Type B pancreatic cell (in vitro differentiated cells): ENCODE results near the gene ACSF3. TPM values are rescaled to one million over a fixed set of nuclear protein-coding genes. Genes with fewer than 3 reads are reported as not detected.

Source experiments
- DNase-seq: peaks from one replicate; pipeline ENCODE4 v3.0.0; 2021; ENCODE audit warnings: mixed read lengths; ENCODE audit not compliant: unreplicated experiment; ENCODE audit errors: extremely low spot score
- H3K27ac Mint-ChIP-seq: 2 replicates; pipeline ENCODE4 v1.8.0; 2021; ENCODE audit warnings: mild to moderate bottlenecking, mixed read lengths
- H3K27me3 Mint-ChIP-seq: 2 replicates; pipeline ENCODE4 v1.8.0; 2021; ENCODE audit warnings: mixed read lengths
- H3K36me3 Mint-ChIP-seq: 2 replicates; pipeline ENCODE4 v1.8.0; 2021; ENCODE audit warnings: mixed read lengths
- H3K4me1 Mint-ChIP-seq: one replicate; pipeline ENCODE4 v1.8.0; 2021; ENCODE audit warnings: mixed read lengths; ENCODE audit not compliant: unreplicated experiment
- H3K4me3 Mint-ChIP-seq: 2 replicates; pipeline ENCODE4 v1.8.0; 2021; ENCODE audit warnings: mild to moderate bottlenecking, mixed read lengths
- H3K9me3 Mint-ChIP-seq: 2 replicates; pipeline ENCODE4 v1.8.0; 2021; ENCODE audit warnings: mixed read lengths
- total RNA-seq: library from RNA; stranded (reverse); gene quantifications from 2 replicates; pipeline ENCODE4 v1.2.1, GENCODE V29; 2021; ENCODE audit warnings: low replicate concordance
- TF ChIP-seq, protein P1 (sequence below): fragments of 200-600 bp; sonication (generic); conservative IDR thresholded peaks from 2 replicates; pipeline ENCODE4 v1.5.0; 2021; ENCODE audit warnings: antibody characterized with exemption, mild to moderate bottlenecking

ACSF3 gene
- total RNA-seq, 1 donor from 2014 or later = 29.0 TPM

DNA sequence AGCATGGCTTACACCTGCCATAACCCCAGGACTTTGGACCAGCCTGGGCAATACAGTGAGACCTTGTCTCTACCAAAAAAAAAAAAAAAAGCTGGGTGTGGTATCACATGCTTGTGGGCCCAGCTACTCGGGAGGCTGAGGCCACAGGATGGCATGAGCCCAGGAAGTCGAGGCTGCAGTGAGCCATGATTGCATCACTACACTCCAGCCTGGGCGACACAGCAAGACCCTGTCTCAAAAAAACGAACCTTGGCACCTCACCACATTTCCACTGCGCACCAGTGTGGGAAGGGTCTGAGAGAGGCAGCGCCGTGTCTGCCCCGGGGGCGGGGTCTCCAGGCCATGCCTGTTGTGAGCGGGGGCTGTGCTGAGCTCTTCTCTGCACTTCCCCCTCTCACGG lies 6.3 kb downstream of the ACSF3 start:
- H3K27me3 Mint-ChIP-seq = no peaks in the 10 kb centered on the region
- peaks cover 13% of the 10 kb centered on the region for H3K4me1 Mint-ChIP-seq
- no peak overlapping the region for H3K4me3 Mint-ChIP-seq
- no peak overlapping the region for H3K27ac Mint-ChIP-seq
- DNase-seq = no peak
- H3K9me3 Mint-ChIP-seq = no peaks in the 10 kb centered on the region
- H3K36me3 Mint-ChIP-seq = peaks cover 5% of the 10 kb centered on the region
- TF ChIP-seq, protein P1, sequence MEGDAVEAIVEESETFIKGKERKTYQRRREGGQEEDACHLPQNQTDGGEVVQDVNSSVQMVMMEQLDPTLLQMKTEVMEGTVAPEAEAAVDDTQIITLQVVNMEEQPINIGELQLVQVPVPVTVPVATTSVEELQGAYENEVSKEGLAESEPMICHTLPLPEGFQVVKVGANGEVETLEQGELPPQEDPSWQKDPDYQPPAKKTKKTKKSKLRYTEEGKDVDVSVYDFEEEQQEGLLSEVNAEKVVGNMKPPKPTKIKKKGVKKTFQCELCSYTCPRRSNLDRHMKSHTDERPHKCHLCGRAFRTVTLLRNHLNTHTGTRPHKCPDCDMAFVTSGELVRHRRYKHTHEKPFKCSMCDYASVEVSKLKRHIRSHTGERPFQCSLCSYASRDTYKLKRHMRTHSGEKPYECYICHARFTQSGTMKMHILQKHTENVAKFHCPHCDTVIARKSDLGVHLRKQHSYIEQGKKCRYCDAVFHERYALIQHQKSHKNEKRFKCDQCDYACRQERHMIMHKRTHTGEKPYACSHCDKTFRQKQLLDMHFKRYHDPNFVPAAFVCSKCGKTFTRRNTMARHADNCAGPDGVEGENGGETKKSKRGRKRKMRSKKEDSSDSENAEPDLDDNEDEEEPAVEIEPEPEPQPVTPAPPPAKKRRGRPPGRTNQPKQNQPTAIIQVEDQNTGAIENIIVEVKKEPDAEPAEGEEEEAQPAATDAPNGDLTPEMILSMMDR = no peak

DNA sequence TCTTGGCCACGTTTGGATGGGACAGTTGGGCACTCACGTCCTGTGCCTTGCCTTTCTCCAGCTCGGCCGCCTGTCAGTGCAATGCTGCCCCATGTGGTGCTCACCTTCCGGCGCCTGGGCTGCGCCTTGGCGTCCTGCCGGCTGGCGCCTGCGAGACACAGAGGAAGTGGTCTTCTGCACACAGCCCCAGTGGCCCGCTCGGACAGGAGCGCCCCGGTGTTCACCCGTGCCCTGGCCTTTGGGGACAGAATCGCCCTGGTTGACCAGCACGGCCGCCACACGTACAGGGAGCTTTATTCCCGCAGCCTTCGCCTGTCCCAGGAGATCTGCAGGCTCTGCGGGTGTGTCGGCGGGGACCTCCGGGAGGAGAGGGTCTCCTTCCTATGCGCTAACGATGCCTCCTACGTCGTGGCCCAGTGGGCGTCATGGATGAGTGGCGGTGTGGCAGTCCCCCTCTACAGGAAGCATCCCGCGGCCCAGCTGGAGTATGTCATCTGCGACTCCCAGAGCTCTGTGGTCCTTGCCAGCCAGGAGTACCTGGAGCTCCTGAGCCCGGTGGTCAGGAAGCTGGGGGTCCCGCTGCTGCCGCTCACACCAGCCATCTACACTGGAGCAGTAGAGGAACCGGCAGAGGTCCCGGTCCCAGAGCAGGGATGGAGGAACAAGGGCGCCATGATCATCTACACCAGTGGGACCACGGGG lies 7.1 kb downstream of the ACSF3 start:
- no peaks in the 10 kb centered on the region for H3K27me3 Mint-ChIP-seq
- H3K4me3 Mint-ChIP-seq = no peak overlapping the region
- no peak for DNase-seq
- no peaks in the 10 kb centered on the region for H3K9me3 Mint-ChIP-seq
- TF ChIP-seq, protein P1 = no peak
- no peak overlapping the region for H3K27ac Mint-ChIP-seq
- peaks cover 12% of the 10 kb centered on the region for H3K4me1 Mint-ChIP-seq
- peaks cover 5% of the 10 kb centered on the region for H3K36me3 Mint-ChIP-seq

DNA sequence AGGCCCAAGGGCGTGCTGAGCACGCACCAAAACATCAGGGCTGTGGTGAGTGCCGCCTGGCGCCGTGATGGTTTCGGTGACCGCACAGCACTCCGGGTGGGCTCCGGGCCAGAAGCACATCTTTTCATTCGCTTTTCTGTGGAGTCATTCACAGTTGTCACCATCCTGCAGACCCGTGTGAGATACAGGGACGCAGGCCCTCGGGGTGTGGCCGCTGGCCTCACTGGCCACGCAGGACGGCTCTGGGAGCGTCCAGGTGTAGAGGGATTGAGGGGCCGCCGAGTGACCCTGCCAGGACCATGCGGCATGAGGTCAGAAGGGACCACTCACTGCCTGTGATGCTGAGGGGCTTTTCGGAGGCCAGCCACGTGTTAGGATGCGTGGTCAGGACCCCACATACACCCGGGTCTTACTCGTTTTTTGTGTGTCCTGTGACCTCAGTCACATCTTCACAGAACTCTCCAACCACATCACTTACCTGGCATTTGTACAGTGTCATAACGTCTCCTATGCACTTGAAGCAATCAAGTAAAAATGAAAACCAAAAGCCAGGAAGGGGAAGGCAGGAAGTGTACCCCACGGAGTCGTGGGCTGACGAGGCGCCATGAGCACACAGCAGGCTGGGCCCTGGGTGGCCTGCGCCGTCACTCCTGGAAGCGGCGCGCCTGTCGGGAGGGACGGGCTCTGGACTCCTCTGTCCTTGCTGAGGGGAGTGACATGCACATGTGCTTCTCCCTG lies 7.8 kb downstream of the ACSF3 start:
- DNase-seq = no peak
- TF ChIP-seq, protein P1 = no peak
- H3K4me1 Mint-ChIP-seq = peaks cover 12% of the 10 kb centered on the region
- no peak overlapping the region for H3K4me3 Mint-ChIP-seq
- H3K9me3 Mint-ChIP-seq = no peaks in the 10 kb centered on the region
- H3K27me3 Mint-ChIP-seq = no peaks in the 10 kb centered on the region
- H3K27ac Mint-ChIP-seq = no peak overlapping the region
- peaks cover 5% of the 10 kb centered on the region for H3K36me3 Mint-ChIP-seq

DNA sequence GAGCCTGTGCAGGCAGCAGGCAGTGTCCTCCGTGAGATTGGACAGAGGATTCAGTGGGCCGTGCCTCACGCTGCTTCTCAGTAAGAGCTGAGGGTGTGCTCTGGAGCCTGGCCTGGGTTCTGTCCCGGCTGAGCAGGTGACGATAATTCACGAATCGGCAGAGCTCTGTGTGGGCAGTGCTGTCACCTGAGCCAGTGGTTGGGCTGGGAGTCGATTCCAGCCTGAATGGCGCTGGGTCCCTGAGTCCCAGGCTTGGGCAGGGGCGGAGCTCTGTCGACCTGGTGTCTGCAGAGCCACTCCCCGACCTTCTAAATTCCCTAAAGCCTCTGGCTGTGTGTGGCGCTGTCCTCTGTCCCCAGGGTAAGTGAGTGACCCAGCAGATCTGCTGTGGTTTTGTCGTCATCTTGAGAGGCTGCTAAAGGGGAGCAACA lies 8.4 kb downstream of the ACSF3 start:
- peaks cover 8% of the 10 kb centered on the region for H3K36me3 Mint-ChIP-seq
- no peak for DNase-seq
- no peaks in the 10 kb centered on the region for H3K27me3 Mint-ChIP-seq
- H3K4me1 Mint-ChIP-seq = peaks cover 12% of the 10 kb centered on the region
- TF ChIP-seq, protein P1 = no peak
- H3K27ac Mint-ChIP-seq = no peak overlapping the region
- no peaks in the 10 kb centered on the region for H3K9me3 Mint-ChIP-seq
- no peak overlapping the region for H3K4me3 Mint-ChIP-seq

DNA sequence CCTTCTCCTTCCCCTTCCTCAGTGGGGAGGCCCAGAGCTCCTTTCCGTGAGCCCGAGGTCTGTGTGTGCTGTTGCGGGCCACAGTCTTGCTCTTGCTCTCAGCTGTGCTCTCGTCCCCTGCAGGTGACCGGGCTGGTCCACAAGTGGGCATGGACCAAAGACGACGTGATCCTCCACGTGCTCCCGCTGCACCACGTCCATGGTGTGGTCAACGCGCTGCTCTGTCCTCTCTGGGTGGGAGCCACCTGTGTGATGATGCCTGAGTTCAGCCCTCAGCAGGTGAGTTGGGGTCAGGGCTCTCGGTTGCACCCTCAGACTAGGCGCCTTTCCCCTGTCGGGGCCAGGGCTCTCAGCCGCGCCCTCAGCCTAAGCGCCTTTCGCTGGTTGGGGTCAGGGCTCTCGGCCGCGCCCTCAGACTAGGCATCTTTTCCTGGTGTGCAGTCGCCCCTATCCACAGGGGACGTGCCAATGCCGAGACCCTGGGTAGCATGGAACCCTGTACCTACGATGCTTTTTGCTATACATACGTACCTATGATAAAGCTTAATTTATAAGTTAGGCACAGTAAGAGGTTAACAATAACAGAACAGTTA lies 8.9 kb downstream of the ACSF3 start:
- no peak for DNase-seq
- TF ChIP-seq, protein P1 = no peak
- H3K36me3 Mint-ChIP-seq = peaks cover 12% of the 10 kb centered on the region

More for the DNA sequence above, 8.9 kb downstream of the ACSF3 start:
- Mint-ChIP-seq H3K27me3 (no peaks in the 10 kb centered on the region), H3K4me3 (no peak overlapping the region), H3K27ac (peak overlapping the region; percentile 64), H3K4me1 (peaks cover 7% of the 10 kb centered on the region), H3K9me3 (no peaks in the 10 kb centered on the region)
